NOMO-1 (cell line): ENCODE measurements around the gene GON4L.
"Not testable (repeated sequence)": the region's sequence is repeated elsewhere in the genome, so short reads cannot be mapped to it uniquely, and the experiment has no call there.

Source experiments
- DNase-seq, 2 experiments: peaks; one replicate each; lab custom pipeline; 2025; ENCODE audit not compliant: unreplicated experiment in 2 of 2; lab: John Stamatoyannopoulos, UW

GON4L gene

GRCh38 chr1:155831279-155831976 is 25.6 kb downstream of the GON4L start:
- DNase-seq: no peak

- DNase-seq: no peak
These were observed 29.6 kb downstream of the GON4L start for GRCh38 chr1:155827450-155827849.

- no peak for DNase-seq
These were observed 40.7 kb downstream of the GON4L start for GRCh38 chr1:155816351-155816750.

- DNase-seq: no peak
These were observed 43.3 kb downstream of the GON4L start for GRCh38 chr1:155813672-155814071.

GRCh38 chr1:155812878-155813277 is 44.1 kb downstream of the GON4L start:
- DNase-seq: peak in 1 of 2 experiments; percentile 28

- DNase-seq: peak in 1 of 2 experiments; percentile 57
These were observed 47.9 kb downstream of the GON4L start for GRCh38 chr1:155809088-155809487.

- peak in 1 of 2 experiments; percentile 32 for DNase-seq
These were observed 55.9 kb downstream of the GON4L start for GRCh38 chr1:155801149-155801548.

- not testable (repeated sequence) for DNase-seq
These were observed 61.4 kb downstream of the GON4L start for GRCh38 chr1:155795618-155796017.

- DNase-seq: no peak
These were observed 62.3 kb downstream of the GON4L start for GRCh38 chr1:155794605-155795245.

GRCh38 chr1:155793213-155793612 is 63.8 kb downstream of the GON4L start:
- no peak for DNase-seq

GRCh38 chr1:155777582-155777981 is 79.4 kb downstream of the GON4L start:
- no peak for DNase-seq

GRCh38 chr1:155776414-155776813 is 80.6 kb downstream of the GON4L start:
- no peak for DNase-seq

- no peak for DNase-seq
These were observed 83.8 kb downstream of the GON4L start for GRCh38 chr1:155773221-155773620.

GRCh38 chr1:155769257-155769656 is 87.8 kb downstream of the GON4L start:
- no peak for DNase-seq

GRCh38 chr1:155767399-155767989 is 89.5 kb downstream of the GON4L start:
- DNase-seq: not testable (repeated sequence)

- DNase-seq: peak; percentile 19 to 61
These were observed 93.0 kb downstream of the GON4L start for GRCh38 chr1:155763989-155764388.

- DNase-seq: not testable (repeated sequence)
These were observed 93.8 kb downstream of the GON4L start for GRCh38 chr1:155763090-155763815.

GRCh38 chr1:155761736-155762405 is 95.1 kb downstream of the GON4L start:
- DNase-seq: no peak

- no peak for DNase-seq
These were observed 96.1 kb downstream of the GON4L start for GRCh38 chr1:155760751-155761475.

- DNase-seq: no peak
These were observed 96.9 kb downstream of the GON4L start for GRCh38 chr1:155759966-155760630.
